ENCODE measurements around the gene TMEM204. TPM values are rescaled to one million over a fixed set of nuclear protein-coding genes. Genes with fewer than 3 reads are reported as not detected.

The TMEM204 gene
- total and polyA plus RNA-seq, 10 of the 15 experiments (the other 5 are each of a cell fraction or from before 2014, with no cell fraction given): 0.05 to 0.30 (median 0.18) TPM; not detected in 7

- Histone ChIP-seq H3K79me2 (ENCODE audit: control insufficient read depth, insufficient read depth, low read length) (no peaks in the 10 kb centered on the region), H3K36me3 (ENCODE audit: control insufficient read depth in 2 of 2, insufficient read depth in 2 of 2, low read length in 1 of 2) (no peaks in the 10 kb centered on the region), H3K9ac (ENCODE audit: control insufficient read depth, insufficient read depth, low read length) (no peak overlapping the region), H3K27me3 (replicated peaks in 1 of 2; ENCODE audit: control insufficient read depth in 2 of 2, insufficient read depth in 2 of 2, low read length in 1 of 2) (no peaks in the 10 kb centered on the region), H3K4me1 (ENCODE audit: control insufficient read depth, insufficient read depth, low read length) (peaks cover 14% of the 10 kb centered on the region), H3K9me3 (replicated peaks; ENCODE audit: control insufficient read depth, insufficient read depth, low read length) (no peaks in the 10 kb centered on the region), H3K4me3 (no peak overlapping the region), H3K27ac (ENCODE audit: control insufficient read depth, insufficient read depth) (no peak overlapping the region), H2AFZ (ENCODE audit: control insufficient read depth, low read depth, low read length) (no peak overlapping the region), H4K20me1 (ENCODE audit: control insufficient read depth, insufficient read depth) (no peaks in the 10 kb centered on the region), H3K4me2 (ENCODE audit: control insufficient read depth, insufficient read depth) (no peak overlapping the region)
- TF ChIP-seq RUNX3 (IDR thresholded peaks at IDR 0.05; ENCODE audit: low read length): no peak
- TF ChIP-seq, protein P1, sequence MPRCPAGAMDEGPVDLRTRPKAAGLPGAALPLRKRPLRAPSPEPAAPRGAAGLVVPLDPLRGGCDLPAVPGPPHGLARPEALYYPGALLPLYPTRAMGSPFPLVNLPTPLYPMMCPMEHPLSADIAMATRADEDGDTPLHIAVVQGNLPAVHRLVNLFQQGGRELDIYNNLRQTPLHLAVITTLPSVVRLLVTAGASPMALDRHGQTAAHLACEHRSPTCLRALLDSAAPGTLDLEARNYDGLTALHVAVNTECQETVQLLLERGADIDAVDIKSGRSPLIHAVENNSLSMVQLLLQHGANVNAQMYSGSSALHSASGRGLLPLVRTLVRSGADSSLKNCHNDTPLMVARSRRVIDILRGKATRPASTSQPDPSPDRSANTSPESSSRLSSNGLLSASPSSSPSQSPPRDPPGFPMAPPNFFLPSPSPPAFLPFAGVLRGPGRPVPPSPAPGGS (IDR thresholded peaks at IDR 0.05; ENCODE audit: borderline replicate concordance, insufficient read depth, low read depth, low read length, poor library complexity, severe bottlenecking): no peak
- TF ChIP-seq, protein P2, sequence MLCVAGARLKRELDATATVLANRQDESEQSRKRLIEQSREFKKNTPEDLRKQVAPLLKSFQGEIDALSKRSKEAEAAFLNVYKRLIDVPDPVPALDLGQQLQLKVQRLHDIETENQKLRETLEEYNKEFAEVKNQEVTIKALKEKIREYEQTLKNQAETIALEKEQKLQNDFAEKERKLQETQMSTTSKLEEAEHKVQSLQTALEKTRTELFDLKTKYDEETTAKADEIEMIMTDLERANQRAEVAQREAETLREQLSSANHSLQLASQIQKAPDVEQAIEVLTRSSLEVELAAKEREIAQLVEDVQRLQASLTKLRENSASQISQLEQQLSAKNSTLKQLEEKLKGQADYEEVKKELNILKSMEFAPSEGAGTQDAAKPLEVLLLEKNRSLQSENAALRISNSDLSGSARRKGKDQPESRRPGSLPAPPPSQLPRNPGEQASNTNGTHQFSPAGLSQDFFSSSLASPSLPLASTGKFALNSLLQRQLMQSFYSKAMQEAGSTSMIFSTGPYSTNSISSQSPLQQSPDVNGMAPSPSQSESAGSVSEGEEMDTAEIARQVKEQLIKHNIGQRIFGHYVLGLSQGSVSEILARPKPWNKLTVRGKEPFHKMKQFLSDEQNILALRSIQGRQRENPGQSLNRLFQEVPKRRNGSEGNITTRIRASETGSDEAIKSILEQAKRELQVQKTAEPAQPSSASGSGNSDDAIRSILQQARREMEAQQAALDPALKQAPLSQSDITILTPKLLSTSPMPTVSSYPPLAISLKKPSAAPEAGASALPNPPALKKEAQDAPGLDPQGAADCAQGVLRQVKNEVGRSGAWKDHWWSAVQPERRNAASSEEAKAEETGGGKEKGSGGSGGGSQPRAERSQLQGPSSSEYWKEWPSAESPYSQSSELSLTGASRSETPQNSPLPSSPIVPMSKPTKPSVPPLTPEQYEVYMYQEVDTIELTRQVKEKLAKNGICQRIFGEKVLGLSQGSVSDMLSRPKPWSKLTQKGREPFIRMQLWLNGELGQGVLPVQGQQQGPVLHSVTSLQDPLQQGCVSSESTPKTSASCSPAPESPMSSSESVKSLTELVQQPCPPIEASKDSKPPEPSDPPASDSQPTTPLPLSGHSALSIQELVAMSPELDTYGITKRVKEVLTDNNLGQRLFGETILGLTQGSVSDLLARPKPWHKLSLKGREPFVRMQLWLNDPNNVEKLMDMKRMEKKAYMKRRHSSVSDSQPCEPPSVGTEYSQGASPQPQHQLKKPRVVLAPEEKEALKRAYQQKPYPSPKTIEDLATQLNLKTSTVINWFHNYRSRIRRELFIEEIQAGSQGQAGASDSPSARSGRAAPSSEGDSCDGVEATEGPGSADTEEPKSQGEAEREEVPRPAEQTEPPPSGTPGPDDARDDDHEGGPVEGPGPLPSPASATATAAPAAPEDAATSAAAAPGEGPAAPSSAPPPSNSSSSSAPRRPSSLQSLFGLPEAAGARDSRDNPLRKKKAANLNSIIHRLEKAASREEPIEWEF (IDR thresholded peaks at IDR 0.05; ENCODE audit: insufficient replicate concordance, low read depth, low read length): no peak
- RAD21 ChIA-PET (ENCODE audit: unreplicated experiment): no interaction called here
- intact Hi-C loops (cut with micrococcal nuclease; ENCODE audit: unreplicated experiment): no loop called here
- ATAC-seq: no peak
- SMC1A ChIA-PET (ENCODE audit: uncharacterized antibody, unreplicated experiment): no interaction called here
- BruUV-seq (replicated peaks): no TSS peak
- CTCF ChIA-PET: no interaction called here
- no peak for DNase-seq (ENCODE audit: low read depth, low spot score)
- in situ Hi-C loops (cut with MboI): no loop called here
- 61% methylated on average over 2 of the region's 2 CpGs for WGBS (ENCODE audit: insufficient coverage, insufficient replicate concordance, low lambda C conversion rate, missing lambda C conversion rate)
- no peak for FAIRE-seq
- POLR2A ChIA-PET: no interaction called here
Measured at GRCh38 chr16:1542166-1542500, 8.7 kb downstream of the TMEM204 start.
